Measurements from ENCODE around the gene WDHD1. TPM values are rescaled to one million over a fixed set of nuclear protein-coding genes. Genes with fewer than 3 reads are reported as not detected.
"Not testable (repeated sequence)": the region's sequence is repeated elsewhere in the genome, so short reads cannot be mapped to it uniquely, and the experiment has no call there.

WDHD1 gene
- total RNA-seq, 1 donor from 2014 or later: 1.3 TPM

- ATAC-seq (no peak), DNase-seq (ENCODE audit: low spot score) (no peak)
Observed at GRCh38 chr14:54916101-54916500, 110.8 kb downstream of the WDHD1 start.

DNA sequence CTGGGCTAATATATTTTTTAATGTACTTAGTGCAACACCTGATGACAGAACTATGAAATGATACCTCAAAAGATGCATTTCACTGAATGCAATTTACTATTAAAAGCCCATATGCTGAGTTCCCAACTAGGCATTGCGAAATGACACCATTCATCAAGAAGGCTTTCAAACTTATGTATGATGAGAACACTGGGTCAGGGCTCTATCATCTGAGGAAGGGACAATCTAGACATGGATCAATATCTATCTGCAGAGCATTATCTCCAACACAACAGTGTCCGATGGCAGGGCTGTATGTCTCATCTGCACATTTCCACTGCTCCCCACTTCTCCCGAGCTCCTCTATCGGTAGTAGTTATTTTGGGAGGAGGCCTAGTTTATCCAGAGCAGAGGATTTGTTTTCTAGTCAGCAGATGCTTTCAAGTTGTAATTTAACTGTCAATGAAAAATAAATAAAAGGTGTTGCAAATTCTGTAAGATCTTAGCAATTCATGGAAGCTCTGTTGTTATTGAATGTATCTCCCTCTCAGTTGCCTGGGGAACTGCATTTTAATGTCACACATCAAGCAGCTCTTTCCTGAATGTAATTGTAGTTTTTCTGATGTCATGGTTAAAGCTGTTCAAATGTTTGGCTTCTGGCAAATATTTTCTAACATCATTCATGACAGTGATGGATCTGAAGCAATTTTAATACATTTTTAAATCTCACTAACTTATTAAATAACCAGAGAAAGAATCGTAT, 116.9 kb downstream of the WDHD1 start:
- ATAC-seq (no peak), DNase-seq (ENCODE audit: low spot score) (no peak)

- ATAC-seq; DNase-seq (ENCODE audit: low spot score): not testable (repeated sequence)
Observed at GRCh38 chr14:54908973-54909372, 117.9 kb downstream of the WDHD1 start.

- no peak for ATAC-seq
- DNase-seq (ENCODE audit: low spot score): no peak
Observed at GRCh38 chr14:54908190-54908589, 118.7 kb downstream of the WDHD1 start.

DNA sequence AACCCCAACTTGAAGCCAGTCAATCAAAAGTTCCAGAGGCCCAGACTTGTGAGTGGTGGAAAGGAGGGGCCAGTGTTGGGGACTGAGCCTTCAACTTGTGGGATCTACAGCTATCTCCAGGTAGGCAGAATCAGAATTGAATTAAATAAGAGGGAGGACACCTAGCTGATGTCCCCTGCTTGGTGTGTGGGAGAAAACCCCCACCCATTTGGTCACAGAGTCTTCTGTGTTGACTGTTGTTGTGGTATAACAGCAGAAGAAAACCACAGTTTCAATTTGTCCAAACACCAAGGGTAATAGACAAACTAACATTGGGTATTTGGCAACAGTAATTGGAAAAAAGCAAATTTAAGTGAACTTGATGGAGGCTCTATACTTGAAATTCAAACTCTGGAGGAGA, 120.8 kb downstream of the WDHD1 start:
- no peak for ATAC-seq
- DNase-seq (ENCODE audit: low spot score): no peak

- DNase-seq (ENCODE audit: low spot score) (peak; percentile 91), ATAC-seq (peak; percentile 91)
Observed at GRCh38 chr14:54902521-54903420, 124.1 kb downstream of the WDHD1 start, which contains the start of gene GCH1. Gene GCH1 (minus strand): TSS chr14:54902826. CDS start chr14:54902663, 163 bp downstream.

GRCh38 chr14:54902143-54902520, 124.8 kb downstream of the WDHD1 start:
- peak; percentile 84 for DNase-seq (ENCODE audit: low spot score)
- ATAC-seq: peak; percentile 67

- ATAC-seq: no peak
- DNase-seq (ENCODE audit: low spot score): peak; percentile 51
Observed at GRCh38 chr14:54901380-54902142, 125.3 kb downstream of the WDHD1 start.

DNA sequence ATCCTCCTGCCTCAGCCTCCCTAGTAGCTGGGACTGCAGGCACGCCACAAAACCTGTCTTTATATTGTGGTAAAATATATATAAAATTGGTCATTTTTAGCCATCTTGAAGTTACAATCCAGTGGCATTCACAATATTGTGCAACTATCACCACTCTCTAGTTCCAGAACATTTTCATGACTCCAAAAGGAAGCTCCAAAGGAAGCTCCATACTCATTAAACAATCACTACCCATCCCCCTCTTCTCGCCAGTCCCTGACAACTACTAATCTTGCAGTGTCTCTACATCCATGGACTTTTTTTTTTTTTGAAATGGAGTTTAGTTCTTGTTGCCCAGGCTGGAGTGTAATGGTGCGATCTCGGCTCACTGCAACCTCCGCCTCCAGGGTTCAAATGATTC, 127.3 kb downstream of the WDHD1 start:
- no peak for DNase-seq (ENCODE audit: low spot score)
- no peak for ATAC-seq

- not testable (repeated sequence) for DNase-seq (ENCODE audit: low spot score)
Observed at GRCh38 chr14:54897809-54898555, 128.9 kb downstream of the WDHD1 start.

DNA sequence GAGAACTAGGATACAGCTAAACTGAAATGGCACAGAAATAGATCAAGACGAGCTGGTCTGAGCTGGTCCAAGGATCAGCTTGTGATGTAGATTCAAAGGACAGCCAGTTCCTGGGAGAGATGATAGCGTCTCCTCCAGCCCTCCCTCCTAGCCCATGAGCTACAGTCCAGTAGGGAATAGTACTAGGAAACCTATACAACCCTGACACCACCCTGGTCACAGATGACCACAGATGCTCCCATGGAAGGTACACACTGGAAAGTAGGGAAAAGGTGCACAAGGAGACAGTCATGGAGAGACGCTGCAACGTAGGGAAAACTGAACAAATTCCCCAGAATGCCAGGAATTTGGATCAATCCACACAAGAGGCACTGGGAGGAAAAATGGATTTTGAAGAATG, 131.2 kb downstream of the WDHD1 start:
- ATAC-seq: peak; percentile 32

More at GRCh38 chr14:54897809-54898555, 128.9 kb downstream of the WDHD1 start:
- not testable (repeated sequence) for ATAC-seq

GRCh38 chr14:54894995-54895394, 131.9 kb downstream of the WDHD1 start:
- ATAC-seq: no peak

More for the DNA sequence above, 131.2 kb downstream of the WDHD1 start:
- DNase-seq (ENCODE audit: low spot score): no peak

DNA sequence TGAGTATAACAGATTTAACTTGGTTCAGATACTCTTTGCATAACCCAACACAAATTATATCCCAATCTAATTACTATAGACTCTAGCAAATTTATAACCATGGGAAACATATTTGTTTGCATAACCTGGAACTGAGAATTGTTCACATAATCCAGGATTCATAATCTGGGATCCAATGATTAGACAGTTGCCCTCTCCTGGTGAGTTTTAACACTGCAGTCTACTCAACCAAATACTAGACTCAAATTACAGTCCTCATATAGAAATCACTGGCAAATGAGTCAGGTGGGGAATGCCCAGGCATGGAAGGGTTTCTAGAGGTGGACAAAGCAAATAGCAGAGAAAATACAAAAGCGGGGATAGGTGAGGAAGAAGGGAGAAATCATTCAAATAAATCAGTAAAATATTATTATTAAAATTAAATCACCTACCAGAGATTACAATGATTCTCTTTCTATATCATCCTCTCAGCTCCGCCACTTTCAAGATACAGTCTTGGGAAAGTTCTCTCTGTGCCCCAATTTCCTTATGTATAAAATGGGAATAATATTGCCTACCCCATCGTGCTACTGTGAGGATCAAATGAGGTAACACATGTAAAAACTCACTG, 133.6 kb downstream of the WDHD1 start:
- peak; percentile 68 for ATAC-seq
- no peak for DNase-seq (ENCODE audit: low spot score)

More at GRCh38 chr14:54894995-54895394, 131.9 kb downstream of the WDHD1 start:
- DNase-seq (ENCODE audit: low spot score): no peak

- ATAC-seq: no peak
- DNase-seq (ENCODE audit: low spot score): no peak
Observed at GRCh38 chr14:54891471-54892245, 135.2 kb downstream of the WDHD1 start.

DNA sequence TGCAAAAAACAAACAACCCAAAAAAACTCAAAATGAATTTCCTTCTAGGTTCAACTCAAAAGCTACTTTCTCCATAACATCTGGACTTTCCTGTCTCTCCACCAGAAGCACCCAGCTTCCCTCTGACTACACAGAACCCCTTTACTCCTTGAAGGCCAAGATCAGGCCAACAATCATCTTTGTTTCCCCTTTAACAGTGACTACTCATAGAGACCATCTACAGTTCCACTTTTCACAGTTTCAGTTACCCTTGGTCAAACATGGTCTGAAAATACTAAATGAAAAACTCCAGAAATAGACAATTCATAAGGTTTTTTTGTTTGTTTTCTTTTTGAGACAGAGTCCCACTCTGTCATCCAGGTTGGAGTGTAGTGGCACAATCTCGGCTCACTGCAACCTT, 136.1 kb downstream of the WDHD1 start:
- DNase-seq (ENCODE audit: low spot score) (no peak), ATAC-seq (no peak)

DNA sequence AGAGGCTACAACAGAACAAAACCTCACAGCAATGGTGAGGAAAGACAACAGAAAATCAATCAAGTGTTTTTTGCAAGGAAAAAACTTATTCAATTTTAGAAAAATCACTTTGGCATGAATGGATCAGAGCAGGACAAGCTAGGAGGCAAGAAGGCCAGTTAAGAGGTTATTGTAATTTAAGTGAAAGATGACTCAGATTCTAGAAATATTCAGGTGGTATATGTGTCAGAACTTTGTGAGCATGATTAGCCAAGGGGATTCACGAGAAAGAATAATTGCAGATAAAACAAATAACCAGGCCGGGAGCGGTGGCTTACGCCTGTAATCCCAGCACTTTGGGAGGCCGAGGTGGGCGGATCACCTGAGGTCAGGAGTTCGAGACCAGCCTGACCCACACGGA, 137.0 kb downstream of the WDHD1 start:
- ATAC-seq (no peak), DNase-seq (ENCODE audit: low spot score) (no peak)

Measured in left lobe of liver (tissue), 2 donors.